B cell (primary cell): ENCODE measurements around the gene PGAM2. TPM values are rescaled to one million over a fixed set of nuclear protein-coding genes. Genes with fewer than 3 reads are reported as not detected.
A peak's percentile ranks its signal among the peaks of the same experiment; 100 is the strongest.

ENCODE experiments used
- ATAC-seq: fragments of 200-7000 bp; cut with Tn5 transposase; one replicate; pipeline ENCODE4 v1.10.0; 2021; ENCODE audit warnings: low read depth, mild to moderate bottlenecking, moderate number of reproducible peaks, moderate library complexity
- CTCF ChIA-PET: fragments of 350-600 bp; sonication (Branson Sonifier 250); formaldehyde crosslinking; loops from one replicate; lab custom pipeline; 2021; ENCODE audit warnings: antibody characterized with exemption, inconsistent platforms; lab: Charles Lee
- POLR2A ChIA-PET: fragments of 350-600 bp; sonication (Branson Sonifier 250); formaldehyde crosslinking; loops from one replicate; lab custom pipeline; 2021; ENCODE audit warnings: antibody characterized with exemption; lab: Charles Lee
- DNase-seq: peaks from one replicate; pipeline ENCODE4 v3.0.0; 2013
- H2AFZ ChIP-seq: 2 replicates; pipeline ENCODE4 v1.6.1; 2012; ENCODE audit warnings: mild to moderate bottlenecking, low read depth, low read length; ENCODE audit not compliant: insufficient read depth, poor library complexity, severe bottlenecking
- H3K27ac ChIP-seq, 2 donors: 1 replicate in 1 of 2; 2 replicates in 1 of 2; pipeline ENCODE4 v1.5.1; 2012 to 2013; ENCODE audit warnings: low read length in 2 of 2, mild to moderate bottlenecking in 2 of 2, moderate library complexity in 1 of 2
- H3K27me3 ChIP-seq, 4 experiments: fragments of 200-600 bp in 1 of 4; sonication (generic) in 1 of 4; replicated peaks in 1 of 4; 1 replicate in 2 of 4; 2 replicates in 2 of 4; pipeline versions ENCODE4 v1.6.1 to v1.7.0; 2013 to 2016; ENCODE audit warnings: low read length in 3 of 4, mild to moderate bottlenecking in 2 of 4, mixed read lengths in 1 of 4, moderate library complexity in 1 of 4; ENCODE audit not compliant: insufficient read depth in 4 of 4, control insufficient read depth in 3 of 4; ENCODE audit errors: control extremely low read depth in 1 of 4
- H3K36me3 ChIP-seq, 2 experiments: replicated peaks in 1 of 2; 1 replicate in 1 of 2; 2 replicates in 1 of 2; pipeline versions ENCODE4 v1.6.1 to v1.7.1; 2013; ENCODE audit warnings: low read length in 1 of 2; ENCODE audit not compliant: insufficient read depth in 2 of 2, control insufficient read depth in 1 of 2; ENCODE audit errors: control extremely low read depth in 1 of 2, extremely low read depth in 1 of 2
- H3K4me1 ChIP-seq, 2 donors: fragments of 200-600 bp in 1 of 2; sonication (generic) in 1 of 2; 1 replicate in 1 of 2; 2 replicates in 1 of 2; pipeline versions ENCODE4 v1.5.1 to v1.6.1; 2013 to 2017; ENCODE audit warnings: low read length in 2 of 2; ENCODE audit not compliant: control insufficient read depth in 2 of 2, insufficient read depth in 2 of 2
- H3K4me2 ChIP-seq: replicated peaks from 2 replicates; pipeline ENCODE3; 2012; ENCODE audit warnings: mild to moderate bottlenecking, low read depth, low read length; ENCODE audit not compliant: poor library complexity, severe bottlenecking
- H3K4me3 ChIP-seq, 5 experiments: fragments of 200-600 bp in 1 of 5; sonication (generic) in 1 of 5; 1 replicate in 3 of 5; 2 replicates in 2 of 5; pipeline versions ENCODE4 v1.5.1 to v1.7.0; 2011 to 2016; ENCODE audit warnings: low read length in 4 of 5, mild to moderate bottlenecking in 4 of 5, low read depth in 2 of 5, control low read depth in 1 of 5, moderate library complexity in 1 of 5; ENCODE audit not compliant: insufficient read depth in 1 of 5; ENCODE audit errors: control extremely low read depth in 1 of 5, extremely low read depth in 1 of 5
- H3K79me2 ChIP-seq: fragments of 200-600 bp; sonication (generic); one replicate; pipeline ENCODE4 v1.6.0; 2016; ENCODE audit warnings: low read length; ENCODE audit not compliant: control insufficient read depth, insufficient read depth
- H3K9ac ChIP-seq: fragments of 200-600 bp; sonication (generic); 2 replicates; pipeline ENCODE4 v1.6.1; 2017; ENCODE audit warnings: mild to moderate bottlenecking, low read length, moderate library complexity
- H3K9me3 ChIP-seq, 3 donors: one replicate each; pipeline versions ENCODE4 v1.6.1 to v1.7.1; 2013; ENCODE audit warnings: low read length in 2 of 3; ENCODE audit not compliant: control insufficient read depth in 2 of 3, insufficient read depth in 1 of 3; ENCODE audit errors: control extremely low read depth in 1 of 3
- H4K20me1 ChIP-seq: 2 replicates; pipeline ENCODE4 v1.6.0; 2012; ENCODE audit warnings: mild to moderate bottlenecking, low read length; ENCODE audit not compliant: insufficient read depth, control insufficient read depth, poor library complexity, severe bottlenecking
- H3K27ac Mint-ChIP-seq: one replicate; pipeline ENCODE4 v1.8.0; 2021; ENCODE audit warnings: mixed read lengths
- H3K27me3 Mint-ChIP-seq: one replicate; pipeline ENCODE4 v1.8.0; 2021; ENCODE audit warnings: mixed read lengths
- H3K4me1 Mint-ChIP-seq: one replicate; pipeline ENCODE4 v1.8.0; 2021; ENCODE audit warnings: mixed read lengths
- H3K4me3 Mint-ChIP-seq: one replicate; pipeline ENCODE4 v1.8.0; 2021; ENCODE audit warnings: mixed read lengths
- H3K9me3 Mint-ChIP-seq: one replicate; pipeline ENCODE4 v1.8.0; 2022; ENCODE audit warnings: mixed read lengths; ENCODE audit not compliant: insufficient read depth
- CTCF ChIP-seq: fragments of 200-600 bp; IDR thresholded peaks from one replicate; pipeline ENCODE4 v1.8.0; 2022; ENCODE audit warnings: antibody characterized with exemption, mild to moderate bottlenecking
- EZH2 ChIP-seq: IDR thresholded peaks from 2 replicates; pipeline ENCODE4 v1.6.1; 2012; ENCODE audit warnings: borderline replicate concordance, low read depth, mild to moderate bottlenecking, moderate library complexity, low read length; ENCODE audit not compliant: insufficient read depth, poor library complexity, severe bottlenecking
- WGBS: methylation state at CpG from one replicate; pipeline ENCODE4 v1.1.5; 2013; ENCODE audit warnings: missing lambda C conversion rate; ENCODE audit not compliant: insufficient coverage; 5-methylcytosine and 5-hydroxymethylcytosine counted together
- intact Hi-C: fragments of 100-400 bp; cut with micrococcal nuclease; formaldehyde crosslinking; loops from one replicate; pipeline ENCODE4 v1.10.0; 2022
- polyA plus RNA-seq: library from polyadenylated mRNA; depleted of rRNA; stranded (reverse); fragments of >200 nt; gene quantifications from 2 replicates; pipeline ENCODE4 v1.2.3, GENCODE V29; 2012
- total RNA-seq, 2 donors: library from RNA; stranded (reverse); fragments of 120-200 nt in 1 of 2; gene quantifications; 1 replicate in 1 of 2; 2 replicates in 1 of 2; pipeline versions ENCODE4 v1.2.3 to v1.2.4, GENCODE V29; 2013 to 2022

The PGAM2 gene
- total and polyA plus RNA-seq, 2 donors (not counting 1 experiment from before 2014, with no cell fraction given) = 0.69 to 3.2 TPM

- peaks cover 76% of the 10 kb centered on the region for H3K4me1 Mint-ChIP-seq
These were observed 36.1 kb upstream of the PGAM2 start for GRCh38 chr7:44101303-44101965.

More at GRCh38 chr7:44101303-44101965, 36.1 kb upstream of the PGAM2 start:
- CTCF ChIA-PET = interaction anchor here (0.6 to 1.6 kb wide), 3 partner anchors 15 to 306 kb away, joined by 3 to 5 read pairs (median 4); no protein-coding TSS in a partner anchor
- Histone ChIP-seq H3K4me2 (peak overlapping the region; percentile 52), H3K36me3 (no peaks in the 10 kb centered on the region), H4K20me1 (no peaks in the 10 kb centered on the region), H3K9me3 (peaks cover 0 to 3% (median 0%) of the 10 kb centered on the region in 3 donors), H3K27ac (peak overlapping the region; percentile 58 to 66), H3K4me3 (no peak overlapping the region), H3K27me3 (peaks cover 0 to 11% (median 2%) of the 10 kb centered on the region in 4 experiments), H3K9ac (no peak overlapping the region), H2AFZ (peak overlapping the region; percentile 63), H3K4me1 (peaks cover 57 to 88% of the 10 kb centered on the region in 2 donors), H3K79me2 (peaks cover 9% of the 10 kb centered on the region)
- H3K9me3 Mint-ChIP-seq = no peaks in the 10 kb centered on the region
- no peaks in the 10 kb centered on the region for H3K27me3 Mint-ChIP-seq
- peak overlapping the region; percentile 92 for H3K27ac Mint-ChIP-seq
- no peak for TF ChIP-seq CTCF
- TF ChIP-seq EZH2 = no peak
- 80% methylated on average over 2 of the region's 3 CpGs for WGBS
- POLR2A ChIA-PET = interaction anchor here (0.7 kb wide), 1 partner anchor 20 kb away, joined by 5 read pairs; no protein-coding TSS in a partner anchor
- peak overlapping the region; percentile 54 for H3K4me3 Mint-ChIP-seq
- intact Hi-C loops = no loop called here
- no peak for ATAC-seq
- no peak for DNase-seq
